ENCODE results near the gene SAMD8.

SAMD8 gene

DNA sequence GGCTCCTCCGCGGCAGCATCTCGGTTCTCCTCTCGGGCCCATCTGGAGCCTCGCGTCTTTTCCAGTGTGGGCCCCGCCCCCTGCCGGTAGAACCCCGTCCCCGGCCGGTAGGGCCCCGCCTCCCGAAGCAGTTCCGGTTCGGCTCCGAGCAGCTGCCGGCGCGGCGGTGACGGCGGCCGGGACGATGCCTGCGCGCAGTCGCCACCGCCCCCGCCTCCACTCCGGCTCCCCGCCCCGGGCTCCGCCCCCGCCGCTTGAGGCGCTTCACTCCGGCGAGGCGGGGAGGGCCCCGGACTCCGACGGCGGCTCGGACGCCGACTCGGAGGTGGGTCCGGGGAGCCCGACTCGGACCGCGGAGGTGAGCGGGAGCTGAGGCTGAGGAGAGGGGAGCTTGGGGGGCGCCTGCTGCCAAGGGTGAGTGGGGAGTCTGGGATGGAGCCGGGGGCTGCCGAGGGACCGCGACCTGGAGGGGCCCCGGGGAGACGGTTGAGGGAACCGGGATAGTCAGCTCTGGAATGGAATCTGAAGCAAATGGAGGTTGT, at the start of gene SAMD8:
Gene SAMD8, plus strand, starts transcription at position 292 of the 542 bp plus-strand sequence. CDS start 38,873 bp downstream, outside the sequence.
- H3K27ac ChIP-seq, result peak within 1 kb of the TSS; percentile 80
- TF ChIP-seq ZFX (IDR thresholded peaks at IDR 0.05), result 0 out of 2 replicates have a peak, but pooled peaks have one; percentile 14
- TF ChIP-seq, protein P1, sequence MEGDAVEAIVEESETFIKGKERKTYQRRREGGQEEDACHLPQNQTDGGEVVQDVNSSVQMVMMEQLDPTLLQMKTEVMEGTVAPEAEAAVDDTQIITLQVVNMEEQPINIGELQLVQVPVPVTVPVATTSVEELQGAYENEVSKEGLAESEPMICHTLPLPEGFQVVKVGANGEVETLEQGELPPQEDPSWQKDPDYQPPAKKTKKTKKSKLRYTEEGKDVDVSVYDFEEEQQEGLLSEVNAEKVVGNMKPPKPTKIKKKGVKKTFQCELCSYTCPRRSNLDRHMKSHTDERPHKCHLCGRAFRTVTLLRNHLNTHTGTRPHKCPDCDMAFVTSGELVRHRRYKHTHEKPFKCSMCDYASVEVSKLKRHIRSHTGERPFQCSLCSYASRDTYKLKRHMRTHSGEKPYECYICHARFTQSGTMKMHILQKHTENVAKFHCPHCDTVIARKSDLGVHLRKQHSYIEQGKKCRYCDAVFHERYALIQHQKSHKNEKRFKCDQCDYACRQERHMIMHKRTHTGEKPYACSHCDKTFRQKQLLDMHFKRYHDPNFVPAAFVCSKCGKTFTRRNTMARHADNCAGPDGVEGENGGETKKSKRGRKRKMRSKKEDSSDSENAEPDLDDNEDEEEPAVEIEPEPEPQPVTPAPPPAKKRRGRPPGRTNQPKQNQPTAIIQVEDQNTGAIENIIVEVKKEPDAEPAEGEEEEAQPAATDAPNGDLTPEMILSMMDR (conservative IDR thresholded peaks at IDR 0.05), result peak; percentile 21; the same call in 1 of the 2 replicates

DNA sequence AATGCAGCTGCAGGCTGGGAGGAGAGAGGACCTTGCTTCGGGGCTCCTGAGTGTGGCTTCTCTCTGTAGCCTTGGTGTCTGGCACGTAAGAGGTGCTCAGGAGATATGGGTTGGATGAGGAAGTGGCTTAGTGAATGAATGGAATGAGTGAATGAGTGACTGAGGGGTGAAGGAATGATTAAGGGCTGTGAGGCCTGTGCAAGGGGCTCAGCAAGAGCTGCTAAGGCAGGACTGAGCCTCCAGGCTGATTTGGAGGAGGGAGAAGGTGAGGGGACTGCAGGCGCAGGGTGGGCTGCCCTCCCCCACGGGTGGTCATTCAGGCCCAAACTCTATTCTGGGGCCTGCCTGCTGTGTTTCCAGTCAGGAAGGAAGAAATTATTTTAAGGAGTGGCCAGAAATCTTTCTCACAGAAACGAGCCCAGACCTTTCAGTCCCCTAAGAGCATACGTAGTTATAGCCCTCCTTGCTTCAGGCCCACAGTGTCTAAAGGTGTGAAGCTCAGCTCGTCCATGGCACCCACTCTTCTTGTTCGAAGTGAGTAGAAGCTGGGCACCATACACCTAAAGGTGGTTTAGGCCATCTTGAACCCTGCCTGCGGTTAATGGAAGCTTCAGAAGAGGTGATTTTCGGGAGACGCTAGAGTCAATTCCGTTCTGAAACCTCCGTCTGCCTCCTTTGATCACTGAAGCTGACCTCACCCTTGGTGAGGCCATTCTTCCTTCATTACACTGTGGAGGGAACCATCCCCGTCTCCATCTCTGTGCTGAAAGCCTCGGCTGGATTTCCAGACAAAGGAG, 49.5 kb upstream of the SAMD8 start:
- TF ChIP-seq ZFX (IDR thresholded peaks at IDR 0.05), result no peak
- TF ChIP-seq, protein P1 (conservative IDR thresholded peaks at IDR 0.05), result no peak
- no peak overlapping the region for H3K27ac ChIP-seq

DNA sequence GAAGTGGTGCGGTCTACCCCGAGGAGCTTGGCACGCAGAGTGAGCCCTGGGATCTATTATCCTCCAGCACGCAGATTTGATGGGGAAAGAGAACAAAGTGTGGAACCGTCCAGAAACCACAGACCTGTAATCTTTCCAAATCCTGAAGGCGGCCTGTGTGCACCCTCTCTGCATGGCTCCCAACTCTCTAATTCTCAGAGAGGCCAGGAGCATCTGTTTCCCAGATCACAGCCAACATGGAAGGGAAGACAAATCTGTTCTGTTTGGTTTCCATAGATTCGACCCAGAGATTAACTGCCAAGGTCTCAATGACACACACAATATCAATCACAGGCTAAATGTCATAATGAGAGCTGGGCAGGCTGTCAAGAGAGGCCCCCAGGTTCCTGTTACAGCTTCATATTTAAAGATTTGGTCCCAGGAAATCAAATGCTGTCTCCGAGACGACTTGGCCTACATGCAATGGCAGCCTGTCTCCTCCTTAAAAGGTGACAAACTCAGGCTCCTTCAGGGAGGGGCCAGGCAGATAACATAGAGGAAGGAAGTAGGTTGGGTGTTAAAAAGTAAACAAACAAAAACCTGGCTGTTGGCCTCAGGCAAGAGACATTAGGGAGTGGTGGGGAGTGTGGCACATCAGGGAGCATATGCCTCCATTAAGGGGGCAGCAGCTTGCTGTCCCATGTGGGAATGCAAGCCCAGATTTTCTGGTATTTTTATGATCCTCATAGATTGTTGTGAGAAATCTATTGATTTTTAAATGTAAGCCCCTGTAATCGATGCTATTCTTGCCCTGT, 48.8 kb upstream of the SAMD8 start:
- TF ChIP-seq, protein P1 (conservative IDR thresholded peaks at IDR 0.05), result no peak
- no peak for TF ChIP-seq ZFX (IDR thresholded peaks at IDR 0.05)
- no peak overlapping the region for H3K27ac ChIP-seq

DNA sequence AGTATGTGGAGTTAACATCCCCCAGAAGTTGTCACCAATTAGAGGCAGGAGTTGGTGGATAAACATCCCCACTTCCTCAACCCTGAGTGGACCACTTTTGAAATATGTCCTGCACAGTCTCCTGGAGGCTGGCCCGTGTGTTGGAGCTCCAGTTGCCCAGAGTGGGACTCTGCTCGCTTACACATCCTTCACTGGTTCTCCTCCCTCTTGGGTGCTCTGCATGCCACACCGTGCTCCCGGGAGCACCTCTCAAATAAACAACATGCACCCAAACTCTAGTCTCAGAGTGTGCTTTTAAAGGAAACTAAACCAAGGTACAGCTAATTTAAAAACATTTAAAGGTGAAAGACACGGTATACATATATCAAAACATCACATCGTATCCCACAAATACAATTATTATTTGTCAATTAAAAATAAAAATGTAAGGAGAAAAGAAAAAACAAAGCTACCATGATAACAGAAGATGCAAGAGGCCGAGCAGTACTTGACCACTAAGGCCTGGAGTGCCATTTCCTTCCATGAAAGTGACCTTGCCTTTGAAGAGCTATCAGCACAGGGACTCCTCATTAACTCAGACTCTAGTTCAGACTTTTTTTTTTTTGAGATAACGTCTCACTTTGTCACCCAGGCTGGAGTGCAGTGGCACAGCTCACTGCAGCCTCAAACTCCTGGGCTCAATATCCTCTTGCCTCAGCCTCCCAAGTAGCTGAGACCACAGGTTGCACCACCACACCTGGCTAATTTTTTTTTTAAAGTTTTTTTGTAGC, 47.8 kb upstream of the SAMD8 start:
- no peak overlapping the region for H3K27ac ChIP-seq
- TF ChIP-seq, protein P1 (conservative IDR thresholded peaks at IDR 0.05), result no peak
- TF ChIP-seq ZFX (IDR thresholded peaks at IDR 0.05), result no peak

DNA sequence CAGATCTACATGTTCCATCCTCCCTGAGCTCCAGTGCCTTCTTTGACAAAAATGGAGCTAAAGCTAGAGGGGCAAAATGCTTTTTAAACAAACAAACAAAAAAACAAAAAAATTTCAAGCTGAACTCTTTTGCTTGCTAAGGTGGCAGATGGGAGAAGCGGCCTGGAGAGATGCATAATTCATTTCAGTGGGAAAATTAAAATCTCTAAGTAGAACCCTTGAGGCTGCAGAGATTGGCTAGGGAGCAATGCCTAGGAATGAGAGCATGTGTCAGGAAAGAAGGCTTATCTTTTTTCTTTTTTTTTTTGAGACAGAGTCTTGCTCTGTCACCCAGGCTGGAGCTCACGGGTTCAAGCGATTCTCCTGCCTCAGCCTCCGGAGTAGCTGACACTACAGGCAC, 46.4 kb upstream of the SAMD8 start:
- H3K27ac ChIP-seq, result no peak overlapping the region
- no peak for TF ChIP-seq ZFX (IDR thresholded peaks at IDR 0.05)
- TF ChIP-seq, protein P1 (conservative IDR thresholded peaks at IDR 0.05), result no peak

DNA sequence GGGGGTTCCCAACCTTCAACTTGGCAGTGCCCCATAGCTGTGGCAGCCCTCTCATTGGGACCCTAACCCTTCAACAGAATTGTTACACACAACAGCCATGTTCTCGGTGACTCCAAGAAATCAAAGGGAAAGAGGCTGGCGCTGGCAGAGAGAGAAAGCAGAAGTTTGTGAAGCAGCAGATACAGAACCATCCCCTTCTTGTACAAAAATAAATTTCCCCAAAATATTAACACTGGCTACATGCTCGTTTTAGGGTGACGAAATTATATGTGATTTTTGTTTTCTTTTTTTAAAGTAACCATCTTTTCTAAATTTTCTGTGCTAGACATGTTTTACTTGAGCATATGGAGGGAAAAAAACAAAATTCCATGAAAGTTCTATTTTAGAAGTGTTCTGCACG, 45.2 kb upstream of the SAMD8 start:
- TF ChIP-seq ZFX (IDR thresholded peaks at IDR 0.05), result no peak
- TF ChIP-seq, protein P1 (conservative IDR thresholded peaks at IDR 0.05), result no peak
- H3K27ac ChIP-seq, result no peak overlapping the region

All from C4-2B (cell line).